GM12892 (cell line): ENCODE measurements around the gene SLC9A3.
"Not testable (repeated sequence)": the region's sequence is repeated elsewhere in the genome, so short reads cannot be mapped to it uniquely, and the experiment has no call there.

ENCODE experiments used
- POLR2A ChIP-seq: IDR thresholded peaks from 2 replicates; pipeline ENCODE4 v1.6.1; 2011; ENCODE audit warnings: low read depth, low read length, control low read depth
- POLR2AphosphoS5 ChIP-seq: IDR thresholded peaks from 2 replicates; pipeline ENCODE4 v1.6.1; 2011; ENCODE audit warnings: low read depth, low read length, control low read depth

DNA sequence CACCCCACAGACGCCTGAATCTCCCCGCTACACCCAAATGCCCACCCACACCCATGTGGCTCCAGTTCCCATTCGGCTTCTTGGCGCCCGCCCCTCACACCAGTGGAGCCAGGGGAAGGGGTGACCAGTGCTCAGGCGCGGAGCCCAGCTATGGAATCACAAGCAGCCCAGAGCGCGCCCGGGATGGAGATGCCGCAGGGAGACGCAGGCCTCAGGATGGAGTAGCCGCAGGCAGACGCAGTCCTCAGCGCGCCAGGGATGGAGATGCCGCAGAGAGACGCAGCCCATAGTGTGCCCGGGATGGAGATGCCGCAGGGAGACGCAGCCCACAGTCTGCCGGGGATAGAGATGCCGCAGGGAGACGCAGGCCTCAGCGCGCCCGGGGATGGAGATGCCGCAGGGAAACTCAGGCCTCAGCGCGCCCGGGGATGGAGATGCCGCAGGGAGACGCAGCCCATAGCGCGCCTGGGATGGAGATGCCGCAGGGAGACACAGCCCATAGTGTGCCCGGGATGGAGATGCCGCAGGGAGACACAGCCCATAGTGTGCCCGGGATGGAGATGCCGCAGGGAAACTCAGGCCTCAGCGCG lies 16.2 kb downstream of the SLC9A3 start:
- TF ChIP-seq POLR2AphosphoS5, POLR2A: not testable (repeated sequence)
